Activated CD4-positive, alpha-beta T cell treated with anti-CD3 and anti-CD28 coated beads, Interleukin-2, amount 50 U/mL, for 48 hours (primary cell): ENCODE results near the gene AKAP7.
"Not testable (repeated sequence)": the region's sequence is repeated elsewhere in the genome, so short reads cannot be mapped to it uniquely, and the experiment has no call there.

Experiments
- DNase-seq, 2 experiments: peaks; one replicate each; pipeline ENCODE4 v3.0.0-alpha.2; 2020

AKAP7 gene

GRCh38 chr6:131135244-131136020, at the start of gene AKAP7:
Gene AKAP7, plus strand, starts transcription at chr6:131135467. Its CDS starts 297 bp downstream, at chr6:131135764.
- peak; percentile 67 to 75 for DNase-seq

GRCh38 chr6:131090339-131090738, 44.9 kb upstream of the AKAP7 start:
- DNase-seq: not testable (repeated sequence)

- not testable (repeated sequence) for DNase-seq
Measured at GRCh38 chr6:131091944-131092343, 43.3 kb upstream of the AKAP7 start.

GRCh38 chr6:131093334-131093733, 41.9 kb upstream of the AKAP7 start:
- DNase-seq: no peak

- DNase-seq: no peak
Measured at GRCh38 chr6:131096786-131097185, 38.5 kb upstream of the AKAP7 start.

GRCh38 chr6:131101911-131102680, 33.2 kb upstream of the AKAP7 start:
- DNase-seq: no peak

GRCh38 chr6:131103296-131103695, 32.0 kb upstream of the AKAP7 start:
- DNase-seq: no peak

- no peak for DNase-seq
Measured at GRCh38 chr6:131103901-131104300, 31.4 kb upstream of the AKAP7 start.

GRCh38 chr6:131107151-131107550, 28.1 kb upstream of the AKAP7 start:
- no peak for DNase-seq

- DNase-seq: no peak
Measured at GRCh38 chr6:131112249-131112648, 23.0 kb upstream of the AKAP7 start.

GRCh38 chr6:131115651-131116050, 19.6 kb upstream of the AKAP7 start:
- no peak for DNase-seq

GRCh38 chr6:131116321-131116720, 18.9 kb upstream of the AKAP7 start:
- no peak for DNase-seq

GRCh38 chr6:131116755-131117360, 18.4 kb upstream of the AKAP7 start:
- no peak for DNase-seq

- no peak for DNase-seq
Measured at GRCh38 chr6:131117878-131118277, 17.4 kb upstream of the AKAP7 start.

- no peak for DNase-seq
Measured at GRCh38 chr6:131122007-131122406, 13.3 kb upstream of the AKAP7 start.

GRCh38 chr6:131122516-131122915, 12.8 kb upstream of the AKAP7 start:
- no peak for DNase-seq

GRCh38 chr6:131124336-131125071, 10.8 kb upstream of the AKAP7 start:
- DNase-seq: no peak

- no peak for DNase-seq
Measured at GRCh38 chr6:131125431-131125830, 9.8 kb upstream of the AKAP7 start.

GRCh38 chr6:131129689-131130553, 5.3 kb upstream of the AKAP7 start:
- DNase-seq: no peak

- DNase-seq: no peak
Measured at GRCh38 chr6:131130554-131130940, 4.7 kb upstream of the AKAP7 start.

- no peak for DNase-seq
Measured at GRCh38 chr6:131132360-131132759, 2.9 kb upstream of the AKAP7 start.
